GM12872 (cell line): ENCODE data around the gene SCYL1.

Source experiments
- CTCF ChIP-seq: IDR thresholded peaks from 3 replicates; pipeline ENCODE4 v1.5.1; 2011; ENCODE audit warnings: low read depth, mild to moderate bottlenecking, low read length, moderate library complexity; ENCODE audit not compliant: insufficient read depth

Gene SCYL1

DNA sequence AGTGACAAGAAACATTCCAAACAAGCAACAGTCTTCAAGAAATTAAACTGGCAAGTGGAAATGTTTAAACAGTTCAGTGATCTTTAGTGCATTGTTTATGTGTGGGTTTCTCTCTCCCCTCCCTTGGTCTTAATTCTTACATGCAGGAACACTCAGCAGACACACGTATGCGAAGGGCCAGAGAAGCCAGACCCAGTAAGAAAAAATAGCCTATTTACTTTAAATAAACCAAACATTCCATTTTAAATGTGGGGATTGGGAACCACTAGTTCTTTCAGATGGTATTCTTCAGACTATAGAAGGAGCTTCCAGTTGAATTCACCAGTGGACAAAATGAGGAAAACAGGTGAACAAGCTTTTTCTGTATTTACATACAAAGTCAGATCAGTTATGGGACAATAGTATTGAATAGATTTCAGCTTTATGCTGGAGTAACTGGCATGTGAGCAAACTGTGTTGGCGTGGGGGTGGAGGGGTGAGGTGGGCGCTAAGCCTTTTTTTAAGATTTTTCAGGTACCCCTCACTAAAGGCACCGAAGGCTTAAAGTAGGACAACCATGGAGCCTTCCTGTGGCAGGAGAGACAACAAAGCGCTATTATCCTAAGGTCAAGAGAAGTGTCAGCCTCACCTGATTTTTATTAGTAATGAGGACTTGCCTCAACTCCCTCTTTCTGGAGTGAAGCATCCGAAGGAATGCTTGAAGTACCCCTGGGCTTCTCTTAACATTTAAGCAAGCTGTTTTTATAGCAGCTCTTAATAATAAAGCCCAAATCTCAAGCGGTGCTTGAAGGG is 20.0 kb upstream of the SCYL1 start:
- no peak for TF ChIP-seq CTCF

GRCh38 chr11:65505466-65506289 is 19.2 kb upstream of the SCYL1 start:
- TF ChIP-seq CTCF: no peak

DNA sequence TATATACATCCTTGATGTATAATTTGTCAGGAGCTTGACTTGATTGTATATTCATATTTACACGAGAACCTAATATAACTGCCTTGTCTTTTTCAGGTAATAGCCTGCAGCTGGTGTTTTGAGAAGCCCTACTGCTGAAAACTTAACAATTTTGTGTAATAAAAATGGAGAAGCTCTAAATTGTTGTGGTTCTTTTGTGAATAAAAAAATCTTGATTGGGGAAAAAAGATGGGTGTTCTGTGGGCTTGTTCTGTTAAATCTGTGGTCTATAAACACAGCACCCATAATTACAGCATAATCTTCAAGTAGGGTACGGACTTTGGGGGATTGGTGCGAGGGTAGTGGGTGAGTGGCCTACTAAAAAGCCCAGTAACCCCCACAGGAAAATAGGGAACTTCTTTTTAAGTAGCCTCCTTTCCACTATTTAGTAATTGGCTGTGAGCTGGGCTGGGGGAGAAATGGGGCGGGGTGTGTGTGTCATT is 18.6 kb upstream of the SCYL1 start:
- no peak for TF ChIP-seq CTCF

GRCh38 chr11:65506772-65507505 is 17.9 kb upstream of the SCYL1 start:
- TF ChIP-seq CTCF: no peak

- no peak for TF ChIP-seq CTCF
These were observed 8.5 kb upstream of the SCYL1 start for GRCh38 chr11:65516135-65516968.

DNA sequence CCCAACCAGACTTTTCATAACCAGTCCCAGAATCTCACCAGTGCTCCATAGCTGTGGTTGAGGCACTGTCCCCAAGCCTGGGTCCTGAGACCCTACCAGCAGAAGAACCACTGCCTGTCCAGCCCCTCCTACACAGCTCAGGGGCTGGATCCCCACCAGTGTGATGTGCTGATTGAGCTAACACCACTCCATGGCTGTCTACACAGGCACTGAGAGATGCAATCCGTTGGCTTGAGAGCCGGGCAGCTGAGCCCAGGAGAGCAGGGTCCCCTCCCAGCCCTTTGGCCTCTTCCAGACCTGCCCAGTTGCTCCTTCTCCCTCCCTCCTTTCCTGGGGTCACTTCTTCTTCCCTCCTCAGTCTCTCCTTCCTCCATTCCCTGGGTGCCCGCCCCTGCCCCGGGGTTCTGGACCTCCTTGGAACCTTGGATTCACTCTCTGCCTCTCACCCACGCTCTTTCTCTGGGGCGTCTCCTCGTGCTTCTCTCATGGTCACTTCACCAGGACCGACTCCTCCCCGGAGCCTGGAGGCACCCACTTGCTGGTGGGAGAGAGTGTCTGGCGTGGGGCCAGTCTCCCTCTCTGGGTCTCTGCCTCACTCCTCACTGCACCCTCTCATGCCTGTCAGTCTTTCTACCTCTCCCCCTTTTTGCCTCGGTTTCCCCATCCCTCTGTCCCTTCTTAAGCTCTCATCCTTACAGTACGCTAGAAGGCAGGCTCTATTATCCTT is 706 bp upstream of the SCYL1 start:
- TF ChIP-seq CTCF: no peak
